OCI-LY3 (cell line): ENCODE data around the gene LRFN5.
"Not testable (repeated sequence)": the region's sequence is repeated elsewhere in the genome, so short reads cannot be mapped to it uniquely, and the experiment has no call there.

Source experiments
- EZH2phosphoT487 ChIP-seq: fragments of 200-600 bp; shearing (Covaris generic); IDR thresholded peaks from 2 replicates; pipeline ENCODE4 v1.6.1; 2018; ENCODE audit warnings: antibody characterized with exemption, mixed run types, low read depth
- TF ChIP-seq, protein P1 (sequence below): fragments of 200-600, 300-600 bp; sonication (generic); IDR thresholded peaks from 2 replicates; pipeline ENCODE4 v1.5.1; 2014; ENCODE audit warnings: antibody characterized with exemption, low read length, low read depth

DNA sequence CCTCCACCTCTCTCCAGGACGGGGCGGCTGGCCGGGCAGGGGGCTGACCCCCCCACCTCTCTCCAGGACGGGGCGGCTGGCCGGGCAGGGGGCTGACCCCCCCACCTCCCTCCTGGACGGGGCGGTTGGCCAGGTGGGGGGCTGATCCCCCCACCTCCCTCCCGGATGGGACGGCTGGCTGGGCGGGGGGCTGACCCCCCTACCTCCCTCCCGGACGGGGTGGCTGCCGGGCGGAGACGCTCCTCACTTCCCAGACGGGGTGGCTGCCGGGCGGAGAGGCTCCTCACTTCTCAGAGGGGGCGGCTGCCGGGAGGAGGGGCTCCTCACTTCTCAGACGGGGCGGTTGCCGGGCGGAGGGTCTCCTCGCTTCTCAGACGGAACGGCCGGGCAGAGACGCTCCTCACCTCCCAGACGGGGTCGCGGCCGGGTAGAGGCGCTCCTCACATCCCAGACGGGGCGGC is 67.9 kb downstream of the LRFN5 start:
- TF ChIP-seq, protein P1, sequence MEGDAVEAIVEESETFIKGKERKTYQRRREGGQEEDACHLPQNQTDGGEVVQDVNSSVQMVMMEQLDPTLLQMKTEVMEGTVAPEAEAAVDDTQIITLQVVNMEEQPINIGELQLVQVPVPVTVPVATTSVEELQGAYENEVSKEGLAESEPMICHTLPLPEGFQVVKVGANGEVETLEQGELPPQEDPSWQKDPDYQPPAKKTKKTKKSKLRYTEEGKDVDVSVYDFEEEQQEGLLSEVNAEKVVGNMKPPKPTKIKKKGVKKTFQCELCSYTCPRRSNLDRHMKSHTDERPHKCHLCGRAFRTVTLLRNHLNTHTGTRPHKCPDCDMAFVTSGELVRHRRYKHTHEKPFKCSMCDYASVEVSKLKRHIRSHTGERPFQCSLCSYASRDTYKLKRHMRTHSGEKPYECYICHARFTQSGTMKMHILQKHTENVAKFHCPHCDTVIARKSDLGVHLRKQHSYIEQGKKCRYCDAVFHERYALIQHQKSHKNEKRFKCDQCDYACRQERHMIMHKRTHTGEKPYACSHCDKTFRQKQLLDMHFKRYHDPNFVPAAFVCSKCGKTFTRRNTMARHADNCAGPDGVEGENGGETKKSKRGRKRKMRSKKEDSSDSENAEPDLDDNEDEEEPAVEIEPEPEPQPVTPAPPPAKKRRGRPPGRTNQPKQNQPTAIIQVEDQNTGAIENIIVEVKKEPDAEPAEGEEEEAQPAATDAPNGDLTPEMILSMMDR: not testable (repeated sequence)
- not testable (repeated sequence) for TF ChIP-seq EZH2phosphoT487
